Measurements from ENCODE around the gene HS6ST3.

- TF ChIP-seq ATAD3A (CRISPR knock-in tag; IDR thresholded peaks at IDR 0.05): no peak
- TF ChIP-seq CREB1 (IDR thresholded peaks at IDR 0.05): no peak
- no peak for TF ChIP-seq CREB1 (CRISPR knock-in tag; IDR thresholded peaks at IDR 0.05)
- no peak for TF ChIP-seq PLSCR1 (CRISPR knock-in tag; IDR thresholded peaks at IDR 0.05; ENCODE audit: borderline replicate concordance)
- no peak for TF ChIP-seq ZNF34 (CRISPR knock-in tag; IDR thresholded peaks at IDR 0.05; ENCODE audit: borderline replicate concordance)
- TF ChIP-seq CTCF (CRISPR knock-in tag; IDR thresholded peaks at IDR 0.05): no peak
- no peak for TF ChIP-seq ASH2L (IDR thresholded peaks at IDR 0.05; ENCODE audit: insufficient read length, low read depth, low read length)
- TF ChIP-seq ZNF12 (CRISPR knock-in tag; IDR thresholded peaks at IDR 0.05): no peak
- no peak for TF ChIP-seq TCF12 (IDR thresholded peaks at IDR 0.05)
- TF ChIP-seq TCF12 (CRISPR knock-in tag; IDR thresholded peaks at IDR 0.05): no peak
- TF ChIP-seq EZH2 (conservative IDR thresholded peaks at IDR 0.05; ENCODE audit: low read depth, low read length): no peak
- TF ChIP-seq NR0B2 (CRISPR knock-in tag; IDR thresholded peaks at IDR 0.05): no peak
- no peak for TF ChIP-seq NR2F6 (IDR thresholded peaks at IDR 0.05)
- TF ChIP-seq NR2F6 (CRISPR knock-in tag; IDR thresholded peaks at IDR 0.05): no peak
- no peak for TF ChIP-seq FOXA1 (IDR thresholded peaks at IDR 0.05)
- no peak for TF ChIP-seq FOXA1 (CRISPR knock-in tag; IDR thresholded peaks at IDR 0.05)
- no peak for TF ChIP-seq ZNF597 (CRISPR knock-in tag; IDR thresholded peaks at IDR 0.05)
These were observed 704.8 kb downstream of the HS6ST3 start for GRCh38 chr13:96794669-96795068.
